ENCODE data around the gene CFAP68. TPM values are rescaled to one million over a fixed set of nuclear protein-coding genes. Genes with fewer than 3 reads are reported as not detected.

The CFAP68 gene
- total RNA-seq, 1 donor from 2014 or later = 16.3 TPM

- Histone ChIP-seq H3K9me3 (no peaks in the 10 kb centered on the region), H3K4me1 (peaks cover 11% of the 10 kb centered on the region), H3K4me3 (no peak overlapping the region), H3K27ac (no peak overlapping the region), H3K27me3 (ENCODE audit: low read depth) (peaks cover 1% of the 10 kb centered on the region), H3K36me3 (peaks cover 9% of the 10 kb centered on the region)
- intact Hi-C loops (cut with DNase I) = no loop called here
- DNase-seq (no peak), ATAC-seq (no peak)
- TF ChIP-seq, protein P1, sequence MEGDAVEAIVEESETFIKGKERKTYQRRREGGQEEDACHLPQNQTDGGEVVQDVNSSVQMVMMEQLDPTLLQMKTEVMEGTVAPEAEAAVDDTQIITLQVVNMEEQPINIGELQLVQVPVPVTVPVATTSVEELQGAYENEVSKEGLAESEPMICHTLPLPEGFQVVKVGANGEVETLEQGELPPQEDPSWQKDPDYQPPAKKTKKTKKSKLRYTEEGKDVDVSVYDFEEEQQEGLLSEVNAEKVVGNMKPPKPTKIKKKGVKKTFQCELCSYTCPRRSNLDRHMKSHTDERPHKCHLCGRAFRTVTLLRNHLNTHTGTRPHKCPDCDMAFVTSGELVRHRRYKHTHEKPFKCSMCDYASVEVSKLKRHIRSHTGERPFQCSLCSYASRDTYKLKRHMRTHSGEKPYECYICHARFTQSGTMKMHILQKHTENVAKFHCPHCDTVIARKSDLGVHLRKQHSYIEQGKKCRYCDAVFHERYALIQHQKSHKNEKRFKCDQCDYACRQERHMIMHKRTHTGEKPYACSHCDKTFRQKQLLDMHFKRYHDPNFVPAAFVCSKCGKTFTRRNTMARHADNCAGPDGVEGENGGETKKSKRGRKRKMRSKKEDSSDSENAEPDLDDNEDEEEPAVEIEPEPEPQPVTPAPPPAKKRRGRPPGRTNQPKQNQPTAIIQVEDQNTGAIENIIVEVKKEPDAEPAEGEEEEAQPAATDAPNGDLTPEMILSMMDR (IDR thresholded peaks at IDR 0.05) = no peak
These were observed 27.3 kb downstream of the CFAP68 start for GRCh38 chr11:111906680-111907079.

DNA sequence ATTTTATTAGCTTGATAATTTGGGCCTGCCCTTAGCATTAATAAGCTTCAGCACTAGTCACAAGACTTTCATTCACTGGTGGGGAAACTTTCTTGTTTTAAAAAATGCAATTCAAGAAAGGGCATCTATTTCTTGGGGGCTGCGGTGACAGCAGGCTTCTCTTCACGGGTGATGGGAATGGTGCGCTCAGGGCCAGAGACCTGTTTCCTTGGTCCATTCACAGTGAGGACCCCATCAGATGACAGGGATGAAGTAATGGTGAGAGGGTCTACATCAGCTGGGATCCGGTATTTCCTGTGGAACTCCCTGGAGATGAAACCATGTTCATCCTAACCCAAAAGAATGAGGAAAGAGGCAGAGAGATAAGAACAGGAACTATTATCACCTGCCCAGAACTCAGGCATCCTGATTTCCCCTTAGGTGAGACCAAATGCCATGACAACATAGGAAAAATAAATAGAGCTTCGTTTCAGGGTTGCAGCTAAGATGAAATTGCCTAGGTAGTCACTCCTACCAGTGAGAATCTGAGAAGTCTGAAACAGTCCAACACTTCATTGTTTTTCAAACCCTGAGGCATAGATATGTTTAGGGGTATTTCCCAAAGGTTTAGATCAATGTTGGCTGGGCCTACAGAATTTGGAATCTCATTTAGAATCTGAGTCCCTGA lies 29.4 kb downstream of the CFAP68 start:
- DNase-seq (no peak), ATAC-seq (no peak)
- no peak overlapping the region for H3K4me3 ChIP-seq
- intact Hi-C loops (cut with DNase I) = no loop called here
- peaks cover 14% of the 10 kb centered on the region for H3K27me3 ChIP-seq (ENCODE audit: low read depth)
- no peaks in the 10 kb centered on the region for H3K9me3 ChIP-seq
- H3K36me3 ChIP-seq = peaks cover 9% of the 10 kb centered on the region
- H3K4me1 ChIP-seq = peaks cover 11% of the 10 kb centered on the region
- TF ChIP-seq, protein P1 (IDR thresholded peaks at IDR 0.05) = no peak
- H3K27ac ChIP-seq = no peak overlapping the region

GRCh38 chr11:111909378-111909777 lies 30.0 kb downstream of the CFAP68 start:
- ATAC-seq (no peak), DNase-seq (no peak)
- H3K9me3 ChIP-seq = no peaks in the 10 kb centered on the region
- intact Hi-C loops (cut with DNase I) = no loop called here
- peaks cover 9% of the 10 kb centered on the region for H3K36me3 ChIP-seq
- peaks cover 14% of the 10 kb centered on the region for H3K27me3 ChIP-seq (ENCODE audit: low read depth)
- TF ChIP-seq, protein P1 (IDR thresholded peaks at IDR 0.05) = no peak
- no peak overlapping the region for H3K4me3 ChIP-seq
- peaks cover 11% of the 10 kb centered on the region for H3K4me1 ChIP-seq
- H3K27ac ChIP-seq = no peak overlapping the region

- H3K36me3 ChIP-seq = peaks cover 9% of the 10 kb centered on the region
- TF ChIP-seq, protein P1 (IDR thresholded peaks at IDR 0.05) = no peak
- intact Hi-C loops (cut with DNase I) = no loop called here
- H3K27me3 ChIP-seq (ENCODE audit: low read depth) = peaks cover 14% of the 10 kb centered on the region
- H3K4me3 ChIP-seq = peak overlapping the region; percentile 59
- H3K27ac ChIP-seq = peak overlapping the region; percentile 83
- ATAC-seq = peak; percentile 12 to 74
- no peaks in the 10 kb centered on the region for H3K9me3 ChIP-seq
- H3K4me1 ChIP-seq = peaks cover 11% of the 10 kb centered on the region
- DNase-seq = no peak
These were observed 31.6 kb downstream of the CFAP68 start for GRCh38 chr11:111910676-111911562.

DNA sequence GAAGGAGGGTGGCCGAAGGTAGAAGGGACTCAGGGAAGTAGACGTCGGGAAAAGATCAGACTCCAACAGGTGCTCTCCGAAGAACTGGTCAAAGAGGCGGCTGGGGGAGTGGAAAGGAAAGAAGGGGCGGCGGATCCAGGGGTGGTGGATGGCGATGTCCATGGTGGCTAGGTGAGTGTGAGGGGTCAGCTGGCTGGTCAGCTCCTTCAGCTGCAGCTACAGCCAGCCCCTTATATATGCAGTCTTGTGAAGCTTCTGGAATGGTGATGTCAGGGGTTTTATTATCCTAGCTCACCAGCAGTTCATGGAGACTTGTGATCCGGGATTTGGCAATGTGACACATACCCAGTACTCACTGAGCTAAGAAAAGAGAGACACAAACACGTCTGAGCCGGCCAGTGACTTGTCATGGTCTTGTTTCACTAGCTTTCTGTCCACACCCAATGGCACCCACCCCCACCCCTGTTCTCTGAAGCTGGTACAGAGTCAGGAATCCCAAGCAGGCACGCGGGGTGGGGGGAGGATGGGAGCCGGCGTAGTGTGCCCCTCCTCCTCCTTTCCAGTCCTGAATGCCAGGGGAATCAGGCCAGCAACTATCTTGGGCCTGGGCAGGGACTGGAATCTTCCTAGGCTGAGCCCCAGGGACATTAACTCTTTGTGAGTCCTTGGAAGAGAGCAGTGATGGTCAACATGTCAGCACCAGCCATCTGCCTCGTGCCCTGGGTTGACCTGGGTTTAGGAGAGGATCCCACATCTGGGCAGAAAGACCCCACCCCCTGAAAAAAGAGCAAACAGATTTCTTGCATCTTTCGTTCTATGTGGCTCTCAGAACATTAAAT lies 32.4 kb downstream of the CFAP68 start, which contains the start of gene CRYAB:
TSS of gene CRYAB (minus strand) at position 208 of the 839 bp plus-strand sequence. CDS start at position 162, 46 bp downstream.
- intact Hi-C loops (cut with DNase I) = no loop called here
- DNase-seq = peak; percentile 78

More for the DNA sequence above, 32.4 kb downstream of the CFAP68 start, which contains the start of gene CRYAB:
- H3K4me1 ChIP-seq = peaks cover 11% of the 10 kb centered on the region
- H3K9me3 ChIP-seq = no peaks in the 10 kb centered on the region
- H3K27ac ChIP-seq = peak within 1 kb of the TSS; percentile 83
- H3K27me3 ChIP-seq (ENCODE audit: low read depth) = peaks cover 14% of the 10 kb centered on the region
- peaks cover 9% of the 10 kb centered on the region for H3K36me3 ChIP-seq
- TF ChIP-seq, protein P1 (IDR thresholded peaks at IDR 0.05) = no peak
- peak; percentile 90 to 91 for ATAC-seq
- H3K4me3 ChIP-seq = peak within 1 kb of the TSS; percentile 59
